Neuronal stem cell (in vitro differentiated cells): ENCODE results near the gene ATXN10.
A peak's percentile ranks its signal among the peaks of the same experiment; 100 is the strongest.

Experiments used
- DNase-seq: peaks from one replicate; pipeline ENCODE4 v3.0.0-alpha.2; 2013; ENCODE audit warnings: low spot score
- H2AFZ ChIP-seq: one replicate; pipeline ENCODE4 v1.6.1; 2013; ENCODE audit warnings: mild to moderate bottlenecking, low read length, inconsistent platforms
- H2AK5ac ChIP-seq: 2 replicates; pipeline ENCODE4 v1.6.1; 2013; ENCODE audit warnings: low read depth, mild to moderate bottlenecking, inconsistent platforms, low read length, moderate library complexity, mixed read lengths
- H2BK120ac ChIP-seq: 2 replicates; pipeline ENCODE4 v1.6.1; 2013; ENCODE audit warnings: low read depth, mild to moderate bottlenecking, inconsistent platforms, low read length, moderate library complexity, mixed read lengths
- H2BK12ac ChIP-seq: one replicate; pipeline ENCODE4 v1.6.1; 2013; ENCODE audit warnings: low read length, inconsistent platforms
- H2BK15ac ChIP-seq: 2 replicates; pipeline ENCODE4 v1.6.1; 2013; ENCODE audit warnings: mild to moderate bottlenecking, low read length, inconsistent platforms, mixed read lengths
- H2BK5ac ChIP-seq: one replicate; pipeline ENCODE4 v1.6.1; 2013; ENCODE audit warnings: inconsistent platforms, mild to moderate bottlenecking, low read length, moderate library complexity
- H3K14ac ChIP-seq: one replicate; pipeline ENCODE4 v1.6.1; 2013; ENCODE audit warnings: low read length, inconsistent platforms
- H3K18ac ChIP-seq: 2 replicates; pipeline ENCODE4 v1.6.1; 2013; ENCODE audit warnings: low read length, inconsistent platforms
- H3K23ac ChIP-seq: 2 replicates; pipeline ENCODE4 v1.6.1; 2013; ENCODE audit warnings: low read depth, mild to moderate bottlenecking, mixed read lengths, low read length, inconsistent platforms; ENCODE audit not compliant: poor library complexity
- H3K27ac ChIP-seq: replicated peaks from 3 replicates; pipeline ENCODE4 v1.5.1; 2013; ENCODE audit warnings: low read length, inconsistent platforms
- H3K27me3 ChIP-seq, 3 experiments: 2 replicates each; pipeline ENCODE4 v1.6.1; 2013; ENCODE audit warnings: low read length in 3 of 3, mild to moderate bottlenecking in 2 of 3, inconsistent platforms in 1 of 3, low read depth in 1 of 3, mixed read lengths in 1 of 3, moderate library complexity in 1 of 3; ENCODE audit not compliant: control insufficient read depth in 3 of 3, insufficient read depth in 3 of 3
- H3K36me3 ChIP-seq, 2 donors: replicated peaks in 1 of 2; 2 replicates each; pipeline ENCODE4 v1.6.1; 2013; ENCODE audit warnings: low read length in 2 of 2; ENCODE audit not compliant: control insufficient read depth in 2 of 2, insufficient read depth in 2 of 2
- H3K4ac ChIP-seq: 2 replicates; pipeline ENCODE4 v1.6.1; 2013; ENCODE audit warnings: inconsistent platforms, mild to moderate bottlenecking, low read length, moderate library complexity
- H3K4me1 ChIP-seq, 2 donors: 1 replicate in 1 of 2; 2 replicates in 1 of 2; pipeline ENCODE4 v1.6.1; 2013; ENCODE audit warnings: low read length in 2 of 2, low read depth in 1 of 2; ENCODE audit not compliant: control insufficient read depth in 2 of 2, insufficient read depth in 1 of 2
- H3K4me2 ChIP-seq: one replicate; pipeline ENCODE4 v1.6.1; 2013; ENCODE audit warnings: mild to moderate bottlenecking, low read length, inconsistent platforms; ENCODE audit not compliant: insufficient read depth, poor library complexity, severe bottlenecking
- H3K4me3 ChIP-seq, 2 donors: 2 replicates each; pipeline ENCODE4 v1.5.1; 2013; ENCODE audit warnings: low read length in 2 of 2, mild to moderate bottlenecking in 2 of 2, inconsistent platforms in 1 of 2, moderate library complexity in 1 of 2
- H3K79me1 ChIP-seq: one replicate; pipeline ENCODE4 v1.6.1; 2013; ENCODE audit warnings: low read depth, mild to moderate bottlenecking, inconsistent platforms, low read length, moderate library complexity
- H3K9ac ChIP-seq: one replicate; pipeline ENCODE4 v1.6.1; 2013; ENCODE audit warnings: mild to moderate bottlenecking, low read depth, low read length, inconsistent platforms; ENCODE audit not compliant: poor library complexity
- H3K9me3 ChIP-seq, 2 donors: replicated peaks in 1 of 2; 2 replicates each; pipeline versions ENCODE3 to v1.6.1; 2013; ENCODE audit warnings: low read length in 2 of 2, mild to moderate bottlenecking in 2 of 2, inconsistent platforms in 1 of 2, low read depth in 1 of 2, mixed read lengths in 1 of 2, moderate library complexity in 1 of 2; ENCODE audit not compliant: control insufficient read depth in 2 of 2, insufficient read depth in 1 of 2
- H4K8ac ChIP-seq: one replicate; pipeline ENCODE4 v1.6.1; 2013; ENCODE audit warnings: low read depth, mild to moderate bottlenecking, inconsistent platforms, low read length, moderate library complexity
- H4K91ac ChIP-seq: one replicate; pipeline ENCODE4 v1.6.1; 2013; ENCODE audit warnings: low read length, low read depth, mild to moderate bottlenecking, inconsistent platforms; ENCODE audit not compliant: poor library complexity
- WGBS, 2 donors: extraction: QIAGEN DNeasy Blood & Tissue Kit; methylation state at CpG; one replicate each; pipeline ENCODE4 v1.1.7; 2013; ENCODE audit warnings: missing lambda C conversion rate in 2 of 2, mixed read lengths in 1 of 2; ENCODE audit not compliant: insufficient read length in 2 of 2, insufficient replicate concordance in 1 of 2; ENCODE audit errors: extremely low coverage in 2 of 2; 5-methylcytosine and 5-hydroxymethylcytosine counted together

ATXN10 gene

GRCh38 chr22:45640291-45640940 is 31.2 kb upstream of the ATXN10 start:
- H3K4me3 ChIP-seq, result no peak overlapping the region
- no peak overlapping the region for H3K14ac ChIP-seq
- no peak overlapping the region for H3K9ac ChIP-seq
- no peak overlapping the region for H3K23ac ChIP-seq
- no peaks in the 10 kb centered on the region for H3K9me3 ChIP-seq
- no peak overlapping the region for H3K27ac ChIP-seq
- DNase-seq, result no peak
- H3K4ac ChIP-seq, result no peak overlapping the region
- no peak overlapping the region for H2AFZ ChIP-seq
- no peaks in the 10 kb centered on the region for H3K79me1 ChIP-seq
- peak overlapping the region; percentile 8 for H2BK120ac ChIP-seq
- WGBS, 2 donors, result no CpG with 5 or more reads among the region's 7 CpGs
- H2AK5ac ChIP-seq, result no peak overlapping the region
- H2BK5ac ChIP-seq, result no peak overlapping the region
- peaks cover 2 to 4% of the 10 kb centered on the region in 2 donors for H3K4me1 ChIP-seq
- H2BK15ac ChIP-seq, result no peak overlapping the region
- no peak overlapping the region for H2BK12ac ChIP-seq
- H3K27me3 ChIP-seq, result peaks cover 0 to 47% (median 11%) of the 10 kb centered on the region in 3 experiments
- no peak overlapping the region for H3K4me2 ChIP-seq
- H4K8ac ChIP-seq, result no peak overlapping the region
- no peak overlapping the region for H4K91ac ChIP-seq
- no peak overlapping the region for H3K18ac ChIP-seq
- H3K36me3 ChIP-seq, result no peaks in the 10 kb centered on the region

GRCh38 chr22:45640941-45641621 is 30.6 kb upstream of the ATXN10 start:
- no CpG with 5 or more reads among the region's 24 CpGs for WGBS, 2 donors
- Histone ChIP-seq H3K27ac (no peak overlapping the region), H3K4me2 (no peak overlapping the region), H3K9me3 (no peaks in the 10 kb centered on the region), H3K14ac (peak overlapping the region; percentile 47), H2AK5ac (no peak overlapping the region), H3K36me3 (no peaks in the 10 kb centered on the region), H3K27me3 (peaks cover 0 to 46% (median 15%) of the 10 kb centered on the region in 3 experiments), H2BK12ac (no peak overlapping the region), H3K9ac (peak overlapping the region; percentile 15), H3K4ac (no peak overlapping the region), H2BK5ac (no peak overlapping the region), H3K4me3 (no peak overlapping the region), H2BK15ac (peak overlapping the region; percentile 38), H3K18ac (peak overlapping the region; percentile 72), H3K23ac (peak overlapping the region; percentile 11), H3K4me1 (peaks cover 2 to 4% of the 10 kb centered on the region in 2 donors), H2AFZ (no peak overlapping the region), H4K91ac (no peak overlapping the region), H3K79me1 (no peaks in the 10 kb centered on the region), H2BK120ac (no peak overlapping the region), H4K8ac (no peak overlapping the region)
- DNase-seq, result no peak

GRCh38 chr22:45642986-45643385 is 28.6 kb upstream of the ATXN10 start:
- Histone ChIP-seq H3K4ac (no peak overlapping the region), H2BK5ac (no peak overlapping the region), H2BK120ac (no peak overlapping the region), H3K79me1 (no peaks in the 10 kb centered on the region), H3K14ac (no peak overlapping the region), H2AFZ (no peak overlapping the region), H3K4me1 (peaks cover 2 to 4% of the 10 kb centered on the region in 2 donors), H2AK5ac (no peak overlapping the region), H3K23ac (no peak overlapping the region), H3K18ac (no peak overlapping the region), H4K91ac (no peak overlapping the region), H4K8ac (no peak overlapping the region), H3K9me3 (no peaks in the 10 kb centered on the region), H3K4me2 (no peak overlapping the region), H3K4me3 (no peak overlapping the region), H3K27me3 (peaks cover 0 to 42% (median 22%) of the 10 kb centered on the region in 3 experiments), H3K9ac (no peak overlapping the region), H2BK15ac (no peak overlapping the region), H2BK12ac (no peak overlapping the region), H3K36me3 (no peaks in the 10 kb centered on the region), H3K27ac (no peak overlapping the region)
- no CpG with 5 or more reads among the region's 2 CpGs for WGBS, 2 donors
- DNase-seq, result no peak

- no peak overlapping the region for H3K4me2 ChIP-seq
- no peak overlapping the region for H2BK120ac ChIP-seq
- H3K36me3 ChIP-seq, result no peaks in the 10 kb centered on the region
- H2BK5ac ChIP-seq, result no peak overlapping the region
- no peak overlapping the region for H2BK15ac ChIP-seq
- H3K27ac ChIP-seq, result no peak overlapping the region
- no peak overlapping the region for H3K4ac ChIP-seq
- H2AFZ ChIP-seq, result no peak overlapping the region
- no peak for DNase-seq
- H4K91ac ChIP-seq, result no peak overlapping the region
- H4K8ac ChIP-seq, result no peak overlapping the region
- H3K14ac ChIP-seq, result peak overlapping the region; percentile 28
- H2BK12ac ChIP-seq, result peak overlapping the region; percentile 31
- peaks cover 0 to 2% of the 10 kb centered on the region in 2 donors for H3K9me3 ChIP-seq
- WGBS, 2 donors, result no CpG with 5 or more reads among the region's 12 CpGs
- peaks cover 0 to 31% (median 26%) of the 10 kb centered on the region in 3 experiments for H3K27me3 ChIP-seq
- no peak overlapping the region for H3K23ac ChIP-seq
- no peak overlapping the region for H3K9ac ChIP-seq
- no peak overlapping the region for H3K18ac ChIP-seq
- H3K4me3 ChIP-seq, result no peak overlapping the region
- H2AK5ac ChIP-seq, result no peak overlapping the region
- peaks cover 2% of the 10 kb centered on the region in 2 donors for H3K4me1 ChIP-seq
- H3K79me1 ChIP-seq, result no peaks in the 10 kb centered on the region
Observed at GRCh38 chr22:45644714-45645113, 26.9 kb upstream of the ATXN10 start.
